Bronchial epithelial cell (primary cell): ENCODE data around the gene JADE2. TPM values are rescaled to one million over a fixed set of nuclear protein-coding genes. Genes with fewer than 3 reads are reported as not detected.

Experiments used
- DNase-seq: peaks from one replicate; pipeline ENCODE4 v3.0.0-alpha.2; 2010; ENCODE audit warnings: low read depth
- FAIRE-seq: peaks from 2 replicates; lab custom pipeline; 2011; peaks lifted over from hg19 to GRCh38; lab: Jason Lieb, UNC
- H3K27me3 ChIP-seq: 2 replicates; pipeline ENCODE4 v1.5.1; 2011; ENCODE audit warnings: low read length; ENCODE audit not compliant: control insufficient read depth, insufficient read depth
- H3K36me3 ChIP-seq: 2 replicates; pipeline ENCODE4 v1.5.1; 2011; ENCODE audit warnings: low read length; ENCODE audit not compliant: control insufficient read depth, insufficient read depth
- H3K4me3 ChIP-seq: 2 replicates; pipeline ENCODE4 v1.5.1; 2011; ENCODE audit warnings: mild to moderate bottlenecking, low read depth, low read length, control low read depth
- CTCF ChIP-seq: IDR thresholded peaks from 2 replicates; pipeline ENCODE4 v1.5.1; 2011; ENCODE audit warnings: mild to moderate bottlenecking, moderate library complexity, low read length, control low read depth, inconsistent platforms; ENCODE audit not compliant: insufficient read depth, severe bottlenecking
- total RNA-seq: library from RNA; depleted of rRNA; stranded (reverse); fragments of >200 nt; gene quantifications from 2 replicates; pipeline ENCODE4 v1.2.1, GENCODE V29; 2014

Gene JADE2
- total RNA-seq, 1 donor from 2014 or later: 17.1 TPM

- FAIRE-seq (no peak), DNase-seq (no peak)
- TF ChIP-seq CTCF: no peak
- Histone ChIP-seq H3K27me3 (no peaks in the 10 kb centered on the region), H3K4me3 (no peak overlapping the region), H3K36me3 (peaks cover 29% of the 10 kb centered on the region)
Measured at GRCh38 chr5:134539732-134540131, 14.3 kb downstream of the JADE2 start.

- DNase-seq (no peak), FAIRE-seq (no peak)
- Histone ChIP-seq H3K36me3 (peaks cover 29% of the 10 kb centered on the region), H3K4me3 (no peak overlapping the region), H3K27me3 (no peaks in the 10 kb centered on the region)
- TF ChIP-seq CTCF: no peak
Measured at GRCh38 chr5:134540747-134541733, 15.6 kb downstream of the JADE2 start.

GRCh38 chr5:134541736-134542376 lies 16.4 kb downstream of the JADE2 start:
- DNase-seq: no peak
- no peak for TF ChIP-seq CTCF
- Histone ChIP-seq H3K36me3 (peaks cover 25% of the 10 kb centered on the region), H3K4me3 (no peak overlapping the region), H3K27me3 (no peaks in the 10 kb centered on the region)
- FAIRE-seq: no peak

- FAIRE-seq: no peak
- Histone ChIP-seq H3K27me3 (no peaks in the 10 kb centered on the region), H3K4me3 (no peak overlapping the region), H3K36me3 (peaks cover 17% of the 10 kb centered on the region)
- no peak for DNase-seq
- TF ChIP-seq CTCF: no peak
Measured at GRCh38 chr5:134543820-134544614, 18.5 kb downstream of the JADE2 start.

- TF ChIP-seq CTCF: no peak
- DNase-seq (no peak), FAIRE-seq (no peak)
Measured at GRCh38 chr5:134545070-134545868, 19.8 kb downstream of the JADE2 start.

More at GRCh38 chr5:134545070-134545868, 19.8 kb downstream of the JADE2 start:
- no peaks in the 10 kb centered on the region for H3K27me3 ChIP-seq
- no peak overlapping the region for H3K4me3 ChIP-seq
- H3K36me3 ChIP-seq: peaks cover 12% of the 10 kb centered on the region
